ENCODE results near the gene NOL8.

The NOL8 gene

GRCh38 chr9:92263131-92263530 lies 62.0 kb downstream of the NOL8 start:
- Mint-ChIP-seq H3K4me1 (ENCODE audit: low read depth) (peaks cover 3% of the 10 kb centered on the region), H3K27ac (peak overlapping the region; percentile 50), H3K27me3 (ENCODE audit: low read depth) (no peaks in the 10 kb centered on the region), H3K36me3 (ENCODE audit: low read depth) (peaks cover 43% of the 10 kb centered on the region), H3K4me3 (no peak overlapping the region), H3K9me3 (no peaks in the 10 kb centered on the region)

- no peaks in the 10 kb centered on the region for H3K4me1 Mint-ChIP-seq (ENCODE audit: low read depth)
- no peak overlapping the region for H3K4me3 Mint-ChIP-seq
- H3K27me3 Mint-ChIP-seq (ENCODE audit: low read depth) = no peaks in the 10 kb centered on the region
- H3K27ac Mint-ChIP-seq = peak overlapping the region; percentile 26
- H3K9me3 Mint-ChIP-seq = no peaks in the 10 kb centered on the region
- peaks cover 47% of the 10 kb centered on the region for H3K36me3 Mint-ChIP-seq (ENCODE audit: low read depth)
Measured at GRCh38 chr9:92257327-92257726, 67.8 kb downstream of the NOL8 start.

- no peak overlapping the region for H3K4me3 Mint-ChIP-seq
- H3K27ac Mint-ChIP-seq = no peak overlapping the region
- peaks cover 56% of the 10 kb centered on the region for H3K36me3 Mint-ChIP-seq (ENCODE audit: low read depth)
- H3K27me3 Mint-ChIP-seq (ENCODE audit: low read depth) = no peaks in the 10 kb centered on the region
- H3K9me3 Mint-ChIP-seq = no peaks in the 10 kb centered on the region
- H3K4me1 Mint-ChIP-seq (ENCODE audit: low read depth) = no peaks in the 10 kb centered on the region
Measured at GRCh38 chr9:92254381-92255337, 70.5 kb downstream of the NOL8 start.

- Mint-ChIP-seq H3K36me3 (ENCODE audit: low read depth) (peaks cover 56% of the 10 kb centered on the region), H3K4me1 (ENCODE audit: low read depth) (no peaks in the 10 kb centered on the region), H3K27me3 (ENCODE audit: low read depth) (no peaks in the 10 kb centered on the region), H3K4me3 (no peak overlapping the region), H3K27ac (no peak overlapping the region), H3K9me3 (no peaks in the 10 kb centered on the region)
Measured at GRCh38 chr9:92253656-92254055, 71.5 kb downstream of the NOL8 start.

DNA sequence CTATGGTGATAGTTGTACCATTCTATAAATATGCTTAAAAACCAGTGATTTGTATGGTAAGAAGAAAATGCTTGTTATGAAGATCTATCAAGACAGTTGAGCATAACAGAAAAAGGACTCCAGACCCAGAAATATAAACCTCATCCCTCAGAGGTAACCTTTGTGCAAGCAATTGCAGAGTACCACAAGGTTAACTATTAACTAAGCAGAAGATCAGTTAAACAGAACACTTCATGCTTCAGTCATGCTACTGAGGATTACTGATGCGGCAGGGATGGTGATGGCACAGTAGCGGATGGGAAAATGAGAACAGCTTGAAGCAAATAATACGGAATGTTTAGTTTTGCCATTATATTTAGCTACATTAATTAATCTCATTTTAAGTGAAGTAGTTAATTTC lies 77.2 kb downstream of the NOL8 start:
- Mint-ChIP-seq H3K4me1 (ENCODE audit: low read depth) (no peaks in the 10 kb centered on the region), H3K9me3 (no peaks in the 10 kb centered on the region), H3K4me3 (no peak overlapping the region), H3K27ac (no peak overlapping the region), H3K27me3 (ENCODE audit: low read depth) (no peaks in the 10 kb centered on the region), H3K36me3 (ENCODE audit: low read depth) (peaks cover 73% of the 10 kb centered on the region)

Data from T-helper 1 cell treated with Interleukin-12 subunit alpha and Interleukin-12 subunit beta and Interleukin-4 antibody, amounts not matched to agents 30 μg/mL and 1 μg/mL, for 36 hours (primary cell).